IMR-90 (cell line): ENCODE data around the gene GNL1. TPM values are rescaled to one million over a fixed set of nuclear protein-coding genes. Genes with fewer than 3 reads are reported as not detected.

Source experiments
- ATAC-seq: fragments of 200-7000 bp; cut with Tn5 transposase; 2 replicates; pipeline ENCODE4 v1.9.1; 2020; ENCODE audit warnings: low read depth, mild to moderate bottlenecking, moderate library complexity
- BruUV-seq: library from RNA; stranded (reverse); fragments of 400-500 nt; replicated peaks from 2 replicates; lab custom pipeline; 2021; lab: Mats Ljungman, UMichigan
- CTCF ChIA-PET: fragments of 300-600 bp; formaldehyde crosslinking; extraction: SDS; loops from one replicate; lab custom pipeline; 2021; ENCODE audit warnings: antibody characterized with exemption; lab: Yijun Ruan, JAX
- POLR2A ChIA-PET: fragments of 300-600 bp; sonication (Branson Sonifier 250); formaldehyde crosslinking; loops from one replicate; lab custom pipeline; 2022; ENCODE audit warnings: antibody characterized with exemption; ENCODE audit not compliant: unreplicated experiment; lab: Charles Lee
- DNase-seq: peaks from one replicate; pipeline ENCODE4 v3.0.0; 2013
- H2AFZ ChIP-seq: replicated peaks from 2 replicates; pipeline ENCODE3; 2013; ENCODE audit warnings: low read length, mild to moderate bottlenecking; ENCODE audit not compliant: poor library complexity
- H2AK5ac ChIP-seq: 2 replicates; pipeline ENCODE4 v1.6.1; 2013; ENCODE audit warnings: low read depth, low read length, inconsistent platforms
- H2AK9ac ChIP-seq: replicated peaks from 2 replicates; pipeline ENCODE3; 2013; ENCODE audit warnings: mild to moderate bottlenecking, low read depth, low read length, moderate library complexity; ENCODE audit not compliant: poor library complexity
- H2BK120ac ChIP-seq: 2 replicates; pipeline ENCODE4 v1.6.1; 2013; ENCODE audit warnings: low read depth, low read length, inconsistent platforms
- H2BK15ac ChIP-seq: 3 replicates; pipeline ENCODE4 v1.6.1; 2013; ENCODE audit warnings: low read depth, low read length, inconsistent platforms
- H2BK20ac ChIP-seq: 2 replicates; pipeline ENCODE4 v1.6.1; 2013; ENCODE audit warnings: low read depth, mild to moderate bottlenecking, inconsistent platforms, low read length, moderate library complexity
- H2BK5ac ChIP-seq: 2 replicates; pipeline ENCODE4 v1.6.1; 2013; ENCODE audit warnings: mild to moderate bottlenecking, low read depth, low read length, inconsistent platforms; ENCODE audit not compliant: poor library complexity, severe bottlenecking
- H3K14ac ChIP-seq: replicated peaks from 2 replicates; pipeline ENCODE4 v1.6.1; 2013; ENCODE audit warnings: low read depth, low read length, inconsistent platforms
- H3K18ac ChIP-seq: 2 replicates; pipeline ENCODE4 v1.6.1; 2013; ENCODE audit warnings: low read depth, low read length, control low read depth
- H3K23ac ChIP-seq: 2 replicates; pipeline ENCODE4 v1.6.1; 2013; ENCODE audit warnings: low read depth, low read length, inconsistent platforms
- H3K27ac ChIP-seq: 2 replicates; pipeline ENCODE4 v1.5.1; 2013; ENCODE audit warnings: mild to moderate bottlenecking, control low read depth, low read length; ENCODE audit not compliant: insufficient read depth
- H3K27me3 ChIP-seq: 2 replicates; pipeline ENCODE4 v1.6.1; 2013; ENCODE audit warnings: low read length; ENCODE audit not compliant: control insufficient read depth, insufficient read depth
- H3K36me3 ChIP-seq: 2 replicates; pipeline ENCODE4 v1.6.1; 2013; ENCODE audit warnings: low read length, mixed read lengths; ENCODE audit not compliant: control insufficient read depth, insufficient read depth
- H3K4ac ChIP-seq: 2 replicates; pipeline ENCODE4 v1.6.1; 2013; ENCODE audit warnings: low read depth, low read length, inconsistent platforms
- H3K4me1 ChIP-seq: 2 replicates; pipeline ENCODE4 v1.6.1; 2013; ENCODE audit warnings: low read length, mixed read lengths; ENCODE audit not compliant: control insufficient read depth, insufficient read depth
- H3K4me2 ChIP-seq: 2 replicates; pipeline ENCODE4 v1.6.1; 2013; ENCODE audit warnings: low read depth, mild to moderate bottlenecking, control low read depth, low read length, moderate library complexity
- H3K4me3 ChIP-seq: 2 replicates; pipeline ENCODE4 v1.5.1; 2013; ENCODE audit warnings: low read depth, mild to moderate bottlenecking, control low read depth, low read length, moderate library complexity; ENCODE audit not compliant: insufficient read depth
- H3K56ac ChIP-seq: 2 replicates; pipeline ENCODE4 v1.6.1; 2013; ENCODE audit warnings: low read length, inconsistent platforms; ENCODE audit not compliant: insufficient read depth; ENCODE audit errors: extremely low read depth
- H3K79me1 ChIP-seq, 2 experiments: 2 replicates each; pipeline ENCODE4 v1.6.1; 2013; ENCODE audit warnings: low read length in 2 of 2, inconsistent platforms in 1 of 2, low read depth in 1 of 2
- H3K9ac ChIP-seq: 2 replicates; pipeline ENCODE4 v1.6.1; 2013; ENCODE audit warnings: low read depth, low read length, control low read depth
- H3K9me1 ChIP-seq: 2 replicates; pipeline ENCODE4 v1.6.1; 2013; ENCODE audit warnings: low read length, inconsistent platforms; ENCODE audit not compliant: insufficient read depth
- H3K9me3 ChIP-seq: 2 replicates; pipeline ENCODE4 v1.6.1; 2013; ENCODE audit warnings: low read length; ENCODE audit not compliant: control insufficient read depth, insufficient read depth
- H4K20me1 ChIP-seq: 2 replicates; pipeline ENCODE4 v1.6.1; 2013; ENCODE audit warnings: low read length, inconsistent platforms; ENCODE audit not compliant: insufficient read depth
- H4K5ac ChIP-seq: 2 replicates; pipeline ENCODE4 v1.6.1; 2013; ENCODE audit warnings: mild to moderate bottlenecking, low read depth, low read length, control low read depth
- H4K8ac ChIP-seq, 2 experiments: 2 replicates each; pipeline ENCODE4 v1.6.1; 2013; ENCODE audit warnings: low read depth in 2 of 2, low read length in 2 of 2, control low read depth in 1 of 2, inconsistent platforms in 1 of 2
- H4K91ac ChIP-seq: 2 replicates; pipeline ENCODE4 v1.6.1; 2013; ENCODE audit warnings: low read depth, low read length, inconsistent platforms; ENCODE audit not compliant: insufficient read depth
- MAZ ChIP-seq: IDR thresholded peaks from 2 replicates; pipeline ENCODE4 v1.6.1; 2012; ENCODE audit warnings: low read depth, mild to moderate bottlenecking, low read length, improper control_type of control experiment, moderate library complexity, borderline replicate concordance
- NFE2L2 ChIP-seq: fragments of 150-350 bp; IDR thresholded peaks from 2 replicates; pipeline ENCODE4 v1.6.1; 2016; ENCODE audit warnings: low read depth, mild to moderate bottlenecking, low read length
- dilution Hi-C: fragments of 300-500 bp; cut with HindIII; formaldehyde crosslinking; loops from one replicate; pipeline ENCODE4 v1.14.3; 2018; ENCODE audit warnings: low sequenced_read_pairs; ENCODE audit not compliant: unreplicated experiment
- in situ Hi-C: fragments of 300-500 bp; cut with MboI; formaldehyde crosslinking; loops from 3 replicates; pipeline ENCODE4 v1.14.3; 2019; ENCODE audit warnings: low sequenced_read_pairs, inconsistent platforms, mixed read lengths
- intact Hi-C: fragments of 100-400 bp; cut with micrococcal nuclease; formaldehyde crosslinking; loops from 2 replicates; pipeline ENCODE4 v1.10.0; 2022
- polyA plus RNA-seq, 3 experiments: library from polyadenylated mRNA; depleted of rRNA; stranded (reverse); fragments of >200 nt; gene quantifications; 2 replicates each; pipeline ENCODE4 v1.2.3, GENCODE V29; 2012; ENCODE audit warnings: low replicate concordance in 1 of 3
- total RNA-seq: library from RNA; depleted of rRNA; stranded (reverse); fragments of >200 nt; gene quantifications from 2 replicates; pipeline ENCODE4 v1.2.3, GENCODE V29; 2012
- TF ChIP-seq, protein P1 (sequence below): fragments of 150-350 bp; IDR thresholded peaks from 2 replicates; pipeline ENCODE4 v1.6.1; 2017; ENCODE audit warnings: mild to moderate bottlenecking, antibody characterized with exemption, low read length, low read depth
- TF ChIP-seq, protein P2 (sequence below): fragments of 150-350 bp; IDR thresholded peaks from 2 replicates; pipeline ENCODE4 v1.6.1; 2016; ENCODE audit warnings: low read depth, mild to moderate bottlenecking, low read length, moderate library complexity, borderline replicate concordance

The GNL1 gene
- total and polyA plus RNA-seq, 2 of the 4 experiments (the other 2 are of a cell fraction), result 40.5 to 44.0 TPM

DNA sequence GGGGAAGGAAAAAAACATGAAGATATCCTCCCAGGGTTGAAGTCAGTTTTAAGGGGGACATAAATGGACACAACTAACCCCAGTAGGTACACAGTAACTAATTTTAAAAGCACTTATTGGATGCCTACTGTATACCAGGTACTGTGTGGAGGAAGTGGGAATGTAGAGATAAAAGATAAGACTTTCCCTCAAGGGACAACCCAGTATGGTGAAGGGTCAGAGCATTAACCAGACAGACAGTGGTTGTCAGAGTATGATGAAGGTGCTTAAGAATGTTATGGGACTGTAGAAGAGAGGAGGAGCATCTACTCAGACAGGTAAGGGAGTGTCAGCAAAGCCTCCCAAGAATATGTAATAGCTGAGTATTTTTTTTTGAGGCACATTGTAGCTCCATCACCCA, 15.9 kb upstream of the GNL1 start:
- Histone ChIP-seq H2BK15ac (no peak overlapping the region), H3K9me1 (peaks cover 5% of the 10 kb centered on the region; the same call in 1 of the 2 replicates), H3K18ac (no peak overlapping the region), H4K5ac (no peak overlapping the region), H3K27ac (no peak overlapping the region), H4K8ac (peak overlapping the region in 1 of 2 experiments; percentile 90; a peak in 1 of 4 replicates), H3K36me3 (peaks cover 5% of the 10 kb centered on the region), H3K4ac (no peak overlapping the region; the same call in 1 of the 2 replicates), H3K4me3 (peak overlapping the region; percentile 74), H3K23ac (peak overlapping the region; percentile 63; the same call in 1 of the 2 replicates), H3K4me2 (peak overlapping the region; percentile 88), H3K9ac (peak overlapping the region; percentile 95; the same call in 1 of the 2 replicates), H4K91ac (no peak overlapping the region), H3K27me3 (no peaks in the 10 kb centered on the region), H3K14ac (peak overlapping the region; percentile 99), H2AK9ac (no peak overlapping the region), H2AFZ (no peak overlapping the region), H2BK5ac (no peak overlapping the region), H3K4me1 (peaks cover 3% of the 10 kb centered on the region), H2BK20ac (no peak overlapping the region), H4K20me1 (peaks cover 48% of the 10 kb centered on the region), H3K9me3 (no peaks in the 10 kb centered on the region), H2AK5ac (no peak overlapping the region), H3K56ac (peak overlapping the region; percentile 97; the same call in 1 of the 2 replicates), H3K79me1 (peaks cover 24 to 50% of the 10 kb centered on the region in 2 experiments), H2BK120ac (no peak overlapping the region)
- CTCF ChIA-PET, result no interaction called here
- no peak for ATAC-seq
- dilution Hi-C loops (no loop called here), intact Hi-C loops (no loop called here), in situ Hi-C loops (no loop called here)
- POLR2A ChIA-PET, result no interaction called here
- TF ChIP-seq, protein P1, sequence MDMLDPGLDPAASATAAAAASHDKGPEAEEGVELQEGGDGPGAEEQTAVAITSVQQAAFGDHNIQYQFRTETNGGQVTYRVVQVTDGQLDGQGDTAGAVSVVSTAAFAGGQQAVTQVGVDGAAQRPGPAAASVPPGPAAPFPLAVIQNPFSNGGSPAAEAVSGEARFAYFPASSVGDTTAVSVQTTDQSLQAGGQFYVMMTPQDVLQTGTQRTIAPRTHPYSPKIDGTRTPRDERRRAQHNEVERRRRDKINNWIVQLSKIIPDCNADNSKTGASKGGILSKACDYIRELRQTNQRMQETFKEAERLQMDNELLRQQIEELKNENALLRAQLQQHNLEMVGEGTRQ, result no peak
- TF ChIP-seq NFE2L2, result no peak
- TF ChIP-seq MAZ, result no peak
- TF ChIP-seq, protein P2, sequence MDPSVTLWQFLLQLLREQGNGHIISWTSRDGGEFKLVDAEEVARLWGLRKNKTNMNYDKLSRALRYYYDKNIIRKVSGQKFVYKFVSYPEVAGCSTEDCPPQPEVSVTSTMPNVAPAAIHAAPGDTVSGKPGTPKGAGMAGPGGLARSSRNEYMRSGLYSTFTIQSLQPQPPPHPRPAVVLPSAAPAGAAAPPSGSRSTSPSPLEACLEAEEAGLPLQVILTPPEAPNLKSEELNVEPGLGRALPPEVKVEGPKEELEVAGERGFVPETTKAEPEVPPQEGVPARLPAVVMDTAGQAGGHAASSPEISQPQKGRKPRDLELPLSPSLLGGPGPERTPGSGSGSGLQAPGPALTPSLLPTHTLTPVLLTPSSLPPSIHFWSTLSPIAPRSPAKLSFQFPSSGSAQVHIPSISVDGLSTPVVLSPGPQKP, result no peak
- DNase-seq, result no peak
- BruUV-seq, result no TSS peak
